ENCODE measurements around the gene PTGR3.

- TF ChIP-seq EZH2phosphoT487 (IDR thresholded peaks at IDR 0.05; ENCODE audit: borderline replicate concordance, low read length) (no peak), CTCF (conservative IDR thresholded peaks at IDR 0.05; ENCODE audit: low read depth, low read length) (no peak)
Observed at GRCh38 chr18:75198036-75198435, 10.9 kb downstream of the PTGR3 start.
